ENCODE measurements around the gene NAA30. TPM values are rescaled to one million over a fixed set of nuclear protein-coding genes. Genes with fewer than 3 reads are reported as not detected.
A peak's percentile ranks its signal among the peaks of the same experiment; 100 is the strongest.

NAA30 gene
- total RNA-seq, 1 donor from 2014 or later, result 20.0 TPM

GRCh38 chr14:57378661-57379060 lies 11.7 kb upstream of the NAA30 start:
- FAIRE-seq, result no peak
- Histone ChIP-seq H3K27me3 (ENCODE audit: control insufficient read depth, insufficient read depth, low read length) (no peaks in the 10 kb centered on the region), H3K4me3 (ENCODE audit: low read depth, low read length) (no peak overlapping the region), H3K36me3 (ENCODE audit: control insufficient read depth, insufficient read depth, low read length) (no peaks in the 10 kb centered on the region)
- no peak for DNase-seq (ENCODE audit: low read depth)
- TF ChIP-seq CTCF (IDR thresholded peaks at IDR 0.05; ENCODE audit: insufficient read depth, low read length, severe bottlenecking), result no peak

- peak; percentile 38 for DNase-seq (ENCODE audit: low read depth)
- TF ChIP-seq CTCF (IDR thresholded peaks at IDR 0.05; ENCODE audit: insufficient read depth, low read length, severe bottlenecking), result no peak
- FAIRE-seq, result no peak
- no peaks in the 10 kb centered on the region for H3K36me3 ChIP-seq (ENCODE audit: control insufficient read depth, insufficient read depth, low read length)
- H3K27me3 ChIP-seq (ENCODE audit: control insufficient read depth, insufficient read depth, low read length), result no peaks in the 10 kb centered on the region
- H3K4me3 ChIP-seq (ENCODE audit: low read depth, low read length), result no peak overlapping the region
These were observed 9.5 kb upstream of the NAA30 start for GRCh38 chr14:57380935-57381334.

- peak; percentile 92 for DNase-seq (ENCODE audit: low read depth)
These were observed 8.1 kb upstream of the NAA30 start for GRCh38 chr14:57382283-57382682.

GRCh38 chr14:57383125-57383745 lies 7.2 kb upstream of the NAA30 start:
- FAIRE-seq (no peak), DNase-seq (ENCODE audit: low read depth) (no peak)
- H3K36me3 ChIP-seq (ENCODE audit: control insufficient read depth, insufficient read depth, low read length), result no peaks in the 10 kb centered on the region
- H3K4me3 ChIP-seq (ENCODE audit: low read depth, low read length), result no peak overlapping the region
- no peak for TF ChIP-seq CTCF (IDR thresholded peaks at IDR 0.05; ENCODE audit: insufficient read depth, low read length, severe bottlenecking)
- no peaks in the 10 kb centered on the region for H3K27me3 ChIP-seq (ENCODE audit: control insufficient read depth, insufficient read depth, low read length)

More at GRCh38 chr14:57382283-57382682, 8.1 kb upstream of the NAA30 start:
- no peak for TF ChIP-seq CTCF (IDR thresholded peaks at IDR 0.05; ENCODE audit: insufficient read depth, low read length, severe bottlenecking)
- Histone ChIP-seq H3K36me3 (ENCODE audit: control insufficient read depth, insufficient read depth, low read length) (no peaks in the 10 kb centered on the region), H3K27me3 (ENCODE audit: control insufficient read depth, insufficient read depth, low read length) (no peaks in the 10 kb centered on the region), H3K4me3 (ENCODE audit: low read depth, low read length) (no peak overlapping the region)
- FAIRE-seq, result no peak

- no peak for FAIRE-seq
- DNase-seq (ENCODE audit: low read depth), result no peak
- no peaks in the 10 kb centered on the region for H3K36me3 ChIP-seq (ENCODE audit: control insufficient read depth, insufficient read depth, low read length)
- TF ChIP-seq CTCF (IDR thresholded peaks at IDR 0.05; ENCODE audit: insufficient read depth, low read length, severe bottlenecking), result no peak
- no peaks in the 10 kb centered on the region for H3K27me3 ChIP-seq (ENCODE audit: control insufficient read depth, insufficient read depth, low read length)
- no peak overlapping the region for H3K4me3 ChIP-seq (ENCODE audit: low read depth, low read length)
These were observed 2.3 kb upstream of the NAA30 start for GRCh38 chr14:57388067-57388466.

- Histone ChIP-seq H3K27me3 (ENCODE audit: control insufficient read depth, insufficient read depth, low read length) (no peaks in the 10 kb centered on the region), H3K4me3 (ENCODE audit: low read depth, low read length) (peak overlapping the region; percentile 90), H3K36me3 (ENCODE audit: control insufficient read depth, insufficient read depth, low read length) (no peaks in the 10 kb centered on the region)
- FAIRE-seq (no peak), DNase-seq (ENCODE audit: low read depth) (no peak)
- TF ChIP-seq CTCF (IDR thresholded peaks at IDR 0.05; ENCODE audit: insufficient read depth, low read length, severe bottlenecking), result no peak
These were observed 745 bp upstream of the NAA30 start for GRCh38 chr14:57389646-57390036.
